Erythroblast (primary cell): ENCODE data around the gene HAUS7.

Experiments used
- GATA1 ChIP-seq: IDR thresholded peaks from 2 replicates; pipeline ENCODE4 v1.6.1; 2011; ENCODE audit warnings: low read depth, mild to moderate bottlenecking, control low read depth, low read length, moderate library complexity
- POLR2A ChIP-seq: IDR thresholded peaks from 2 replicates; pipeline ENCODE4 v1.6.1; 2011; ENCODE audit warnings: mild to moderate bottlenecking, low read length

DNA sequence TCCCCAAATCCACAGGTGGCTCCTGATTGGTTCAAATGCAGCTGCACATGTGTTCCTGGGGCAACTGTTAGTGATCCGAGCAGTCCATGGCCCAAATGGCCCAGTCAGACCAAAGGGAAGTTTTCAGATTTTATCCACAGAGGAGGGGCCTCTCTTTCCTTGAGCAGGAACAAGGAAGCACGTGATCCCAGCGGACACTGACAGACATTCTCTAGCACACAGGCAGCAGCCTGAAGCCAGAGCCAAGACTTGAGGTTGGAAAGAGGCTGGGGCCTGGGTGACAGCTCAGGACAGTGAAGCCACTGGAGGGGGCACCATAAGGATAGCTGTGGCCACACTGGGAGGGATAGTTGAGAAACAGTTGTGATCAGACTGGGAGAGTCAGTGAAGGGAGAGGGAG, 62.6 kb downstream of the HAUS7 start:
- TF ChIP-seq POLR2A (no peak), GATA1 (no peak)
